Pancreas (tissue), 10 donors: Measurements from ENCODE around the gene SGK1. TPM values are rescaled to one million over a fixed set of nuclear protein-coding genes. Genes with fewer than 3 reads are reported as not detected.

Experiments
- ATAC-seq, 4 donors: fragments of 200-7000 bp; cut with Tn5 transposase; one replicate each; pipeline versions ENCODE4 v1.8.0 to v1.9.1; 2020; ENCODE audit warnings: mild to moderate bottlenecking in 4 of 4, moderate library complexity in 4 of 4
- DNase-seq, 6 donors: peaks; one replicate each; pipeline ENCODE4 v3.0.0-alpha.2; 2020
- FAIRE-seq: peaks from 2 replicates; lab custom pipeline; 2012; peaks lifted over from hg19 to GRCh38; lab: Jason Lieb, UNC
- H3K27ac ChIP-seq, 4 donors: fragments of 200-600 bp; sonication (generic); 1 replicate in 3 of 4; 2 replicates in 1 of 4; pipeline versions ENCODE4 v1.5.0 to v1.8.0; 2020
- H3K27me3 ChIP-seq, 4 donors: fragments of 200-600 bp; one replicate each; pipeline ENCODE4 v1.8.0; 2021
- H3K36me3 ChIP-seq, 3 donors: fragments of 200-600 bp; sonication (generic) in 1 of 3; one replicate each; pipeline versions ENCODE4 v1.5.0 to v1.8.0; 2020 to 2021
- H3K4me1 ChIP-seq, 3 donors: fragments of 200-600 bp; one replicate each; pipeline ENCODE4 v1.8.0; 2021
- H3K4me3 ChIP-seq, 4 donors: fragments of 200-600 bp; sonication (generic) in 2 of 4; one replicate each; pipeline versions ENCODE4 v1.5.0 to v1.8.0; 2020 to 2021
- H3K9me3 ChIP-seq, 4 donors: fragments of 200-600 bp; one replicate each; pipeline ENCODE4 v1.8.0; 2021
- CTCF ChIP-seq, 4 donors: fragments of 200-600 bp; sonication (generic) in 3 of 4; IDR thresholded peaks; one replicate each; pipeline versions ENCODE4 v1.5.0 to v1.8.0; 2021; ENCODE audit warnings: antibody characterized with exemption in 4 of 4
- WGBS, 2 donors: extraction: QIAGEN DNeasy Blood & Tissue Kit; methylation state at CpG; one replicate each; pipeline ENCODE4 v1.1.7; 2013; 5-methylcytosine and 5-hydroxymethylcytosine counted together
- intact Hi-C, 3 donors: fragments of 100-400 bp; cut with DNase I; formaldehyde crosslinking; loops; one replicate each; pipeline versions ENCODE4 v1.11.1 to v1.14.2; 2022
- polyA plus RNA-seq, 2 donors: library from polyadenylated mRNA; stranded (reverse); fragments of 200-250 nt; gene quantifications; one replicate each; pipeline ENCODE4 v1.2.3, GENCODE V29; 2013
- total RNA-seq, 6 donors: library from RNA; stranded (reverse); fragmentation: NEBNext Ultra II Directional in 4 of 6; extraction: Animal tissue kit (Norgen Biotek cat#: 25700) in 4 of 6; gene quantifications; one replicate each; pipeline versions ENCODE4 v1.2.1 to v1.2.4, GENCODE V29; 2021 to 2023
- donor health status: healthy with polysubstance abuse.
- donor health status: DM: no; HTN: no; CAD: no; lungs with moderate emphysema.
- donor health status: DM: no; HTN: no; CAD: no.
- donor health status: control.
- donor health status: control.
- donor health status: Bipolar disorder and iron deficiency.
- donor health status: DM: yes; HTN: yes; CAD: no.
- donor health status: DM: no; HTN: no; CAD: no.
- donor health status: DM: no; HTN: no; CAD: no.
- donor health status: DM: yes; HTN: yes; CAD: no.

Gene SGK1
- total and polyA plus RNA-seq, 8 donors = 56.8 to 189 (median 95.4) TPM

- peak overlapping the region; percentile 54 to 90 (median 70) for H3K27ac ChIP-seq
- H3K4me3 ChIP-seq = no peak overlapping the region
- WGBS, 2 donors = 32 to 35% methylated on average over 5 of the region's 5 CpGs
- DNase-seq = no peak
- intact Hi-C loops = no loop called here
- no peaks in the 10 kb centered on the region for H3K27me3 ChIP-seq
- H3K36me3 ChIP-seq = no peaks in the 10 kb centered on the region
- peaks cover 46 to 69% (median 63%) of the 10 kb centered on the region in 3 donors for H3K4me1 ChIP-seq
- no peaks in the 10 kb centered on the region for H3K9me3 ChIP-seq
- no peak for FAIRE-seq
- peak; percentile 12 to 31 (median 24) for ATAC-seq
- TF ChIP-seq CTCF (IDR thresholded peaks at IDR 0.05) = no peak
Observed at GRCh38 chr6:134249239-134249758, 68.6 kb downstream of the SGK1 start.

- H3K27me3 ChIP-seq = no peaks in the 10 kb centered on the region
- H3K36me3 ChIP-seq = no peaks in the 10 kb centered on the region
- H3K9me3 ChIP-seq = no peaks in the 10 kb centered on the region
- no peak overlapping the region for H3K4me3 ChIP-seq
- peaks cover 46 to 60% (median 53%) of the 10 kb centered on the region in 3 donors for H3K4me1 ChIP-seq
- peak overlapping the region; percentile 54 to 90 (median 70) for H3K27ac ChIP-seq
- FAIRE-seq (no peak), ATAC-seq (peak in 1 of 4 donors; percentile 2), DNase-seq (no peak)
- intact Hi-C loops = no loop called here
- no peak for TF ChIP-seq CTCF (IDR thresholded peaks at IDR 0.05)
- WGBS, 2 donors = 44 to 45% methylated on average over 4 of the region's 4 CpGs
Observed at GRCh38 chr6:134247844-134248580, 69.9 kb downstream of the SGK1 start.

- 14 to 22% methylated on average over 5 of the region's 5 CpGs for WGBS, 2 donors
- Histone ChIP-seq H3K27ac (peak overlapping the region; percentile 20 to 90 (median 68)), H3K9me3 (no peaks in the 10 kb centered on the region), H3K4me3 (no peak overlapping the region), H3K4me1 (peaks cover 46 to 60% (median 53%) of the 10 kb centered on the region in 3 donors), H3K27me3 (no peaks in the 10 kb centered on the region), H3K36me3 (no peaks in the 10 kb centered on the region)
- DNase-seq (peak in 1 of 6 donors; percentile 39), ATAC-seq (peak; percentile 24 to 66 (median 56)), FAIRE-seq (no peak)
- no peak for TF ChIP-seq CTCF (IDR thresholded peaks at IDR 0.05)
- intact Hi-C loops = no loop called here
Observed at GRCh38 chr6:134247231-134247833, 70.6 kb downstream of the SGK1 start.

- Histone ChIP-seq H3K36me3 (no peaks in the 10 kb centered on the region), H3K27me3 (no peaks in the 10 kb centered on the region), H3K4me3 (no peak overlapping the region), H3K27ac (peak overlapping the region in 3 of 4 donors; percentile 17 to 90 (median 82)), H3K9me3 (no peaks in the 10 kb centered on the region), H3K4me1 (peaks cover 40 to 51% (median 48%) of the 10 kb centered on the region in 3 donors)
- WGBS, 2 donors = 89 to 94% methylated on average over 1 of the region's 1 CpG
- intact Hi-C loops = no loop called here
- DNase-seq (no peak), FAIRE-seq (no peak), ATAC-seq (no peak)
- no peak for TF ChIP-seq CTCF (IDR thresholded peaks at IDR 0.05)
Observed at GRCh38 chr6:134245706-134246105, 72.2 kb downstream of the SGK1 start.
